B cell (primary cell): Measurements from ENCODE around the gene FAM120AOS.

Source experiments
- CTCF ChIP-seq: fragments of 200-600 bp; IDR thresholded peaks from one replicate; pipeline ENCODE4 v1.8.0; 2022; ENCODE audit warnings: antibody characterized with exemption, mild to moderate bottlenecking
- EZH2 ChIP-seq: IDR thresholded peaks from 2 replicates; pipeline ENCODE4 v1.6.1; 2012; ENCODE audit warnings: borderline replicate concordance, low read depth, mild to moderate bottlenecking, moderate library complexity, low read length; ENCODE audit not compliant: insufficient read depth, poor library complexity, severe bottlenecking

DNA sequence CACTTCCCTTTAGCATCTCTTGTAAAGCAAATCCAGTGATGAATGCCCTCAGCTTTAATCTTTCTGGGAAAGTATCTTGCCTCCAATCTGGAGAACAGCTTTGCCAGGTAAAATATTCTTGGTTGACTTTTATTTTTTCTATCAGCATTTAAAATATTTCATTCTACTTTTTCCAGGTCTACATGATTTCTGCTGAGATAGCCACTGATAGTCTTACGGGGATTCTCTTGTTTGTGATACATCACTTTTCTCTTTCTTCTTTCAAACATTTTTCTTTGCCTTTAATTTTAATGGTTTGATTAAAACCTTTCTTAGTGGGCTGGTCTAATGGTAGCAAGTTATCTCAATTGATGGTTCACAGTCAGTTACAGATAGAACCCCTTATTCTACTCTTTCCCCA is 35.8 kb downstream of the FAM120AOS start:
- TF ChIP-seq CTCF (no peak), EZH2 (no peak)
